Subcutaneous abdominal adipose tissue (tissue), 5 donors: ENCODE measurements around the gene DEGS2.

Experiments
- H3K27ac ChIP-seq: one replicate; pipeline ENCODE4 v1.7.0; 2013; ENCODE audit warnings: low read depth, mild to moderate bottlenecking, inconsistent platforms, low read length, moderate library complexity
- H3K27me3 ChIP-seq, 5 donors: one replicate each; pipeline ENCODE4 v1.7.0; 2013; ENCODE audit warnings: low read length in 5 of 5, inconsistent platforms in 1 of 5; ENCODE audit not compliant: control insufficient read depth in 5 of 5, insufficient read depth in 4 of 5
- H3K36me3 ChIP-seq, 5 donors: one replicate each; pipeline ENCODE4 v1.7.0; 2013; ENCODE audit warnings: low read length in 5 of 5; ENCODE audit not compliant: control insufficient read depth in 5 of 5, insufficient read depth in 5 of 5
- H3K4me1 ChIP-seq, 5 donors: one replicate each; pipeline ENCODE4 v1.7.0; 2013; ENCODE audit warnings: low read length in 5 of 5, mild to moderate bottlenecking in 3 of 5, moderate library complexity in 1 of 5; ENCODE audit not compliant: control insufficient read depth in 5 of 5, insufficient read depth in 5 of 5
- H3K4me3 ChIP-seq, 5 donors: one replicate each; pipeline ENCODE4 v1.7.0; 2013; ENCODE audit warnings: low read length in 5 of 5, low read depth in 1 of 5
- H3K9ac ChIP-seq, 5 donors: one replicate each; pipeline ENCODE4 v1.7.0; 2013; ENCODE audit warnings: low read length in 5 of 5, mild to moderate bottlenecking in 4 of 5, moderate library complexity in 3 of 5
- H3K9me3 ChIP-seq, 5 donors: one replicate each; pipeline ENCODE4 v1.7.0; 2013; ENCODE audit warnings: low read length in 5 of 5; ENCODE audit not compliant: control insufficient read depth in 5 of 5
- donor health status: healthy.
- donor health status: healthy.
- donor health status: healthy.
- donor health status: healthy.
- donor health status: healthy.

Gene DEGS2

GRCh38 chr14:100115726-100116125 is 43.7 kb downstream of the DEGS2 start:
- Histone ChIP-seq H3K36me3 (peaks cover 0 to 25% (median 2%) of the 10 kb centered on the region in 5 donors), H3K9me3 (no peaks in the 10 kb centered on the region), H3K4me1 (no peaks in the 10 kb centered on the region), H3K4me3 (no peak overlapping the region), H3K9ac (no peak overlapping the region), H3K27ac (no peak overlapping the region), H3K27me3 (no peaks in the 10 kb centered on the region)

- Histone ChIP-seq H3K4me3 (no peak overlapping the region), H3K4me1 (no peaks in the 10 kb centered on the region), H3K27ac (no peak overlapping the region), H3K27me3 (no peaks in the 10 kb centered on the region), H3K9me3 (no peaks in the 10 kb centered on the region), H3K9ac (no peak overlapping the region), H3K36me3 (peaks cover 0 to 30% (median 2%) of the 10 kb centered on the region in 5 donors)
These were observed 44.2 kb downstream of the DEGS2 start for GRCh38 chr14:100115236-100115635.

- Histone ChIP-seq H3K9me3 (no peaks in the 10 kb centered on the region), H3K9ac (no peak overlapping the region), H3K27ac (no peak overlapping the region), H3K27me3 (no peaks in the 10 kb centered on the region), H3K36me3 (peaks cover 0 to 34% (median 2%) of the 10 kb centered on the region in 5 donors), H3K4me1 (peaks cover 0 to under 1% (median 0%) of the 10 kb centered on the region in 5 donors), H3K4me3 (no peak overlapping the region)
These were observed 45.2 kb downstream of the DEGS2 start for GRCh38 chr14:100114109-100114765.

GRCh38 chr14:100111931-100112704 is 47.3 kb downstream of the DEGS2 start:
- no peaks in the 10 kb centered on the region for H3K9me3 ChIP-seq
- H3K9ac ChIP-seq, result no peak overlapping the region
- peaks cover 0 to 21% (median 13%) of the 10 kb centered on the region in 5 donors for H3K4me1 ChIP-seq

GRCh38 chr14:100110816-100111215 is 48.6 kb downstream of the DEGS2 start:
- H3K27me3 ChIP-seq, result no peaks in the 10 kb centered on the region
- peaks cover 4 to 34% (median 23%) of the 10 kb centered on the region in 5 donors for H3K4me1 ChIP-seq
- no peaks in the 10 kb centered on the region for H3K9me3 ChIP-seq
- no peak overlapping the region for H3K9ac ChIP-seq
- H3K27ac ChIP-seq, result no peak overlapping the region
- H3K36me3 ChIP-seq, result peaks cover 0 to 19% (median 0%) of the 10 kb centered on the region in 5 donors
- no peak overlapping the region for H3K4me3 ChIP-seq

More at GRCh38 chr14:100111931-100112704, 47.3 kb downstream of the DEGS2 start:
- peaks cover 0 to 23% (median 2%) of the 10 kb centered on the region in 5 donors for H3K36me3 ChIP-seq
- no peaks in the 10 kb centered on the region for H3K27me3 ChIP-seq
- no peak overlapping the region for H3K27ac ChIP-seq
- H3K4me3 ChIP-seq, result no peak overlapping the region

- Histone ChIP-seq H3K27me3 (no peaks in the 10 kb centered on the region), H3K9ac (no peak overlapping the region), H3K4me3 (no peak overlapping the region), H3K4me1 (peaks cover 6 to 44% (median 31%) of the 10 kb centered on the region in 5 donors), H3K36me3 (peaks cover 0 to 16% (median 0%) of the 10 kb centered on the region in 5 donors), H3K27ac (no peak overlapping the region), H3K9me3 (no peaks in the 10 kb centered on the region)
These were observed 49.9 kb downstream of the DEGS2 start for GRCh38 chr14:100109594-100109955.

- H3K27me3 ChIP-seq, result no peaks in the 10 kb centered on the region
- no peaks in the 10 kb centered on the region for H3K9me3 ChIP-seq
- H3K27ac ChIP-seq, result no peak overlapping the region
- H3K9ac ChIP-seq, result peak overlapping the region in 1 of 5 donors; percentile 44
- H3K4me3 ChIP-seq, result no peak overlapping the region
- peaks cover 0 to 16% (median 0%) of the 10 kb centered on the region in 5 donors for H3K36me3 ChIP-seq
- H3K4me1 ChIP-seq, result peaks cover 7 to 46% (median 33%) of the 10 kb centered on the region in 5 donors
These were observed 50.4 kb downstream of the DEGS2 start for GRCh38 chr14:100108840-100109593.

GRCh38 chr14:100108042-100108825 is 51.2 kb downstream of the DEGS2 start:
- H3K27ac ChIP-seq, result peak overlapping the region; percentile 7
- H3K9me3 ChIP-seq, result no peaks in the 10 kb centered on the region
- peaks cover 7 to 54% (median 41%) of the 10 kb centered on the region in 5 donors for H3K4me1 ChIP-seq
- no peaks in the 10 kb centered on the region for H3K27me3 ChIP-seq
- H3K36me3 ChIP-seq, result peaks cover 0 to 20% (median 0%) of the 10 kb centered on the region in 5 donors
- H3K4me3 ChIP-seq, result no peak overlapping the region
- H3K9ac ChIP-seq, result peak overlapping the region in 1 of 5 donors; percentile 44

GRCh38 chr14:100107236-100107635 is 52.2 kb downstream of the DEGS2 start:
- H3K9ac ChIP-seq, result no peak overlapping the region
- H3K36me3 ChIP-seq, result peaks cover 0 to 20% (median 0%) of the 10 kb centered on the region in 5 donors
- H3K9me3 ChIP-seq, result no peaks in the 10 kb centered on the region
- H3K4me1 ChIP-seq, result peaks cover 7 to 64% (median 43%) of the 10 kb centered on the region in 5 donors
- no peak overlapping the region for H3K4me3 ChIP-seq
- H3K27ac ChIP-seq, result no peak overlapping the region
- H3K27me3 ChIP-seq, result no peaks in the 10 kb centered on the region
